ENCODE data around the gene NDUFS3.

Gene NDUFS3

DNA sequence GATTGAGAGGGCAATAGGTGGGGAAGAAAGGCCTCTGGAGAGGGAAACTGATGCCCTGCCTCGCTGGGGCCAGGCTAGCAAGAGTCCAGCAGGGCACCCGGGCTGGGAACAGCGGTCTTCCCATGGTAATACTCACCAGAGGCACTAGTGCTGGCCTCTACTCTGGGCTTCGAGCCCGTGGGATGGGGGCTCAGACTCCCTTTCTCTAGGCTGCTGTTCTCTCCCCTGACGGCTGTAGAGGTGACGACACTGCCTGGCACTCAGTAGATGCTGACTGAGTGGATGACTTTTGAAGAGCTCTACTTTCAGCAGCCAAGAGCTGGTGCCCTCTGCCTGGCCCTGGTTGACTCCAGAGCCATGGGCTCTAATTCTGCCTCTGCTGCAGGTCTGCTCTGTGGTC, 16.2 kb downstream of the NDUFS3 start:
- no peak for TF ChIP-seq CTCF (conservative IDR thresholded peaks at IDR 0.05)
- no peak overlapping the region for H3K27ac ChIP-seq

DNA sequence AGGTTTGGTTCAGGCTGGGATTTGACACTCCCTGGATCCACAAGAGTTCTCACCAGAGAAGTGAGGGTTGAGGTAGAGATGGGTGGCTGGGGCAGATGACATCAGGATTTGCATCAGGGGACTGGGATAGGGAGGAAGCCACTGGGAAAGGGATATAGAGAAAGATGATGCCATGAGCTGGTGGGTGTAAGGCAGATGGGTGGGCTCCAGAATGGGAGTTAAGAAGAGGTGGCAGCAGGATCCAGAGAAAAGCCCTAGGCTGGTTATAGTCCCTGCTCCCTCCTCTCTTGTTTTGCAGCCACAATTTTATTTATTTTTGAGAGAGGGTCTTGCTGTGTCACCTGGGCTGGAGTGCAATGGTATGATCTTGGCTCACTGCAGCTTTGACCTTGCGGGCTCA, 17.1 kb downstream of the NDUFS3 start:
- TF ChIP-seq CTCF (conservative IDR thresholded peaks at IDR 0.05), result no peak
- no peak overlapping the region for H3K27ac ChIP-seq

- no peak for TF ChIP-seq CTCF (conservative IDR thresholded peaks at IDR 0.05)
These were observed 21.0 kb downstream of the NDUFS3 start for GRCh38 chr11:47599902-47600301.

DNA sequence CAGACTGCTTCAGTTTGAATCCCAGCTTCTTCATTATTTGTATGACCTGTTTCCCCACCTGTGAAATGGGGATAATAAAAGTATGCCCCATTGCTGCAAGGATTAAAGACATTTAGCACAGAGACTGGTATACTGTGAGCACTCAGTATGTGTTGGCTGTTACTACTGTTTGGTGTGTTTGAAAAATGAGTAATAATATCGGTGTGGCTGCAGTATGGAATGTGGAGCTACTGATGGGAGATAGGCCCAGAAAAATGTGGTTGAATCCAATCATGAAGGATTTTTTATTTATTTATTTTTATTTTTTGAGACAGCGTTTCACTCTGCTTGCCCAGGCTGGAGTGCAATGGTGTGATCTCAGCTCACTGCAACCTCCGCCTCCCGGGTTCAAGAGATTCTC, 24.4 kb downstream of the NDUFS3 start:
- no peak overlapping the region for H3K27ac ChIP-seq
- TF ChIP-seq CTCF (conservative IDR thresholded peaks at IDR 0.05), result no peak

More at GRCh38 chr11:47599902-47600301, 21.0 kb downstream of the NDUFS3 start:
- no peak overlapping the region for H3K27ac ChIP-seq

GRCh38 chr11:47605921-47606320, 27.0 kb downstream of the NDUFS3 start:
- no peak for TF ChIP-seq CTCF (conservative IDR thresholded peaks at IDR 0.05)

DNA sequence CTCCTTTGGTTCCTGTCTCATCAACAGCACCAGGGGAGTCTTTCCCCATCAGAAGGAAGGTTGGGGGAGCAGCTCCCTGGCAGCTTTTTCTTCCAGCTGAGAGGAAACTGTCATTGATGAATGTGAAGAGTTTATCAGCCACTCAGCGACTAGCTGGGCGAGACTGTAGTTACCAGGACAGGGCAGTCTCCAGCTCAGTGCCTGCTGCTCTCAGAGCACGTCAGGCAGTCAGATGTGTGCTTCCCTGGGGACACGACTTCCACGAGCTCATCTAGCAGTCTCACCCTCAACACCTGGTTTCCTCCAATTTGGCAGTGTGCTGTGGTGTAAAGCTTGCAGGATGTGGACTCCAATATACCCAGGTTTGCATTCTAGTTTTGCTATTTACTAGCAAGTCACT, 27.9 kb downstream of the NDUFS3 start:
- no peak overlapping the region for H3K27ac ChIP-seq
- no peak for TF ChIP-seq CTCF (conservative IDR thresholded peaks at IDR 0.05)

More at GRCh38 chr11:47605921-47606320, 27.0 kb downstream of the NDUFS3 start:
- no peak overlapping the region for H3K27ac ChIP-seq

DNA sequence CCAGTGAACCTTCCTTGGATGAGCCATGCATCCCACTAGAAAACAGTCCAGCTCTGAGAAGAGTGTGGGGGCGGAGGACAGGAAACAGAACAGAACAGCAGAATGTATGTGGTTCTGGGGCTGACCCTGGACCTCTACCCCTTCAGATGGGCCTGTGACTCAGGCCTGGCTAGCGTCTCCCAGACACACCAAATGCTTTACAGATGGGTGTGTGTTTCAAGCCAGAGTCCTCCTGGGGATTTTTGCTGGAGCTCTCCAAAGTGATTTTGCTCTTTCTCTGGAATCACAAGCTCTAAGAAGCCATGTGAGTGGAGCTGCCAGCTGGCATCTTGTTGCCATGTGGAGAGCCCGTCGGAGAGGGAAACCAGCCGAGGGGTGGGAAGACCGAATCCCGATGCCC, 28.5 kb downstream of the NDUFS3 start:
- H3K27ac ChIP-seq, result no peak overlapping the region
- no peak for TF ChIP-seq CTCF (conservative IDR thresholded peaks at IDR 0.05)

- no peak for TF ChIP-seq CTCF (conservative IDR thresholded peaks at IDR 0.05)
- H3K27ac ChIP-seq, result no peak overlapping the region
These were observed 30.8 kb downstream of the NDUFS3 start for GRCh38 chr11:47609675-47610074.

Data from VCaP (cell line).